ENCODE results near the gene CP. TPM values are rescaled to one million over a fixed set of nuclear protein-coding genes. Genes with fewer than 3 reads are reported as not detected.

The CP gene
- total and polyA plus RNA-seq, 2 of the 13 experiments (the other 11 are each of a cell fraction or from before 2014, with no cell fraction given), result 42.6 to 789 TPM

GRCh38 chr3:149129326-149130205 is 92.1 kb downstream of the CP start, which contains the start of gene HPS3 (continued):
- TF ChIP-seq ZNF780A (CRISPR knock-in tag; IDR thresholded peaks at IDR 0.05) (no peak), ZBTB38 (CRISPR knock-in tag; IDR thresholded peaks at IDR 0.05) (peak; percentile 80), ZNF775 (CRISPR knock-in tag; IDR thresholded peaks at IDR 0.05; ENCODE audit: borderline replicate concordance) (no peak), ZNF207 (IDR thresholded peaks at IDR 0.05; ENCODE audit: borderline replicate concordance) (no peak), HMGXB4 (CRISPR knock-in tag; IDR thresholded peaks at IDR 0.05; ENCODE audit: borderline replicate concordance in 1 of 2, low read depth in 1 of 2) (peak; percentile 31 to 65; a peak in 3 of 4 replicates), ZNF501 (CRISPR knock-in tag; IDR thresholded peaks at IDR 0.05) (peak; percentile 96), ZNF878 (CRISPR knock-in tag; IDR thresholded peaks at IDR 0.05) (no peak), MLX (CRISPR knock-in tag; IDR thresholded peaks at IDR 0.05) (peak; percentile 42; the same call in 1 of the 2 replicates), ARNT (IDR thresholded peaks at IDR 0.05) (no peak), CCAR2 (optimal IDR thresholded peaks at IDR 0.05; ENCODE audit: low read depth, low read length) (no peak), EED (CRISPR knock-in tag; IDR thresholded peaks at IDR 0.05) (peak; percentile 84), SNRNP70 (IDR thresholded peaks at IDR 0.05; ENCODE audit: low read depth, low read length) (no peak), ZBTB20 (CRISPR knock-in tag; IDR thresholded peaks at IDR 0.05; ENCODE audit: borderline replicate concordance, low read depth) (no peak), ATM (IDR thresholded peaks at IDR 0.05; ENCODE audit: borderline replicate concordance) (no peak), SNAPC4 (CRISPR knock-in tag; IDR thresholded peaks at IDR 0.05) (peak; percentile 80), RCOR2 (CRISPR knock-in tag; IDR thresholded peaks at IDR 0.05) (no peak), KAT8 (CRISPR knock-in tag; IDR thresholded peaks at IDR 0.05) (peak; percentile 82), ZMYM3 (CRISPR knock-in tag; IDR thresholded peaks at IDR 0.05) (peak; percentile 70), MTA1 (CRISPR knock-in tag; IDR thresholded peaks at IDR 0.05; ENCODE audit: borderline replicate concordance) (peak; percentile 55; the same call in 1 of the 2 replicates), ZSCAN9 (CRISPR knock-in tag; IDR thresholded peaks at IDR 0.05; ENCODE audit: borderline replicate concordance) (peak; percentile 53; the same call in 1 of the 2 replicates), THYN1 (CRISPR knock-in tag; IDR thresholded peaks at IDR 0.05; ENCODE audit: borderline replicate concordance, low read depth) (no peak), NCOA2 (CRISPR knock-in tag; IDR thresholded peaks at IDR 0.05) (no peak; the same call in 1 of the 2 replicates), ZNF263 (CRISPR knock-in tag; IDR thresholded peaks at IDR 0.05) (peak; percentile 9; the same call in 1 of the 2 replicates)

Measured in HepG2 (cell line).